GOT3 (cell line): ENCODE results near the gene HSBP1L1.
"Not testable (repeated sequence)": the region's sequence is repeated elsewhere in the genome, so short reads cannot be mapped to it uniquely, and the experiment has no call there.

Source experiments
- DNase-seq: peaks from one replicate; lab custom pipeline; 2025; ENCODE audit warnings: mixed read lengths; lab: John Stamatoyannopoulos, UW

The HSBP1L1 gene

DNA sequence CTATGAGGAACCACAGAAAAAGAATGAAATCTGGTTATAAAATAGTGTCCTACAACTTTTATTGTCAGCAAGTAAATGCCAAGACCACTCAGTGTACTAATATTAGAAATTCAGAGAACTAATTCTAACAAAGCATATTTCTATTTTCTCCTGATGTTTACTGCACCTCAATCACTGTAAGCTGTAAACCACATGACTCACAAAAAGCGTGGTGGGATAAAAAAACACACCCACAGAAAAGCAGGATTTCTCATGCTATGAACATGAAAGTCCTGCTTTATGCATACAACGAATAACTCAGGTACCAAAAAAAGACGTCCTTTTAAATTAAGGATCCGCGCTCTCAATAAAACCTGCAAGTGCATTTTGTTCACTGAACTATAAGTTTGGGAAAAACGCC, 23.1 kb downstream of the HSBP1L1 start:
- DNase-seq, result no peak

DNA sequence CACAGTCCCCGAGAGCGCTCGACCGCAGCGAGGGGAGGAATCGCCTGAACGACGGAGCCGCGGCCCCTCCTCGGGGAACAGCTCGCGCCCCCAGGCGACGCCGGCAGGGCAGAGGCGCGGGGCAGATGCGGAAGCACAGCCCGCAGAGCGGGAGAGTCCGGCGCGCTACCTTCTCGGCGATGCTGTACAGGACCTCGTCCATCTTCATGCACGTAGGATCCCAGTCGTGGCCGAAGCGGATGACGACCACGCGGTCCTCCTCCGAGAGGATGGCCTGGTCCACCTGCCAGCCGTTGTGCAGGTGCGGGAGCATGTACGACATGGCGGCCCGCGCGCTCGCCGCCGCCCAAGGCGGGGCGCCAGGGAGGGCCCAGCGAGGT, 23.6 kb downstream of the HSBP1L1 start:
- DNase-seq, result no peak

DNA sequence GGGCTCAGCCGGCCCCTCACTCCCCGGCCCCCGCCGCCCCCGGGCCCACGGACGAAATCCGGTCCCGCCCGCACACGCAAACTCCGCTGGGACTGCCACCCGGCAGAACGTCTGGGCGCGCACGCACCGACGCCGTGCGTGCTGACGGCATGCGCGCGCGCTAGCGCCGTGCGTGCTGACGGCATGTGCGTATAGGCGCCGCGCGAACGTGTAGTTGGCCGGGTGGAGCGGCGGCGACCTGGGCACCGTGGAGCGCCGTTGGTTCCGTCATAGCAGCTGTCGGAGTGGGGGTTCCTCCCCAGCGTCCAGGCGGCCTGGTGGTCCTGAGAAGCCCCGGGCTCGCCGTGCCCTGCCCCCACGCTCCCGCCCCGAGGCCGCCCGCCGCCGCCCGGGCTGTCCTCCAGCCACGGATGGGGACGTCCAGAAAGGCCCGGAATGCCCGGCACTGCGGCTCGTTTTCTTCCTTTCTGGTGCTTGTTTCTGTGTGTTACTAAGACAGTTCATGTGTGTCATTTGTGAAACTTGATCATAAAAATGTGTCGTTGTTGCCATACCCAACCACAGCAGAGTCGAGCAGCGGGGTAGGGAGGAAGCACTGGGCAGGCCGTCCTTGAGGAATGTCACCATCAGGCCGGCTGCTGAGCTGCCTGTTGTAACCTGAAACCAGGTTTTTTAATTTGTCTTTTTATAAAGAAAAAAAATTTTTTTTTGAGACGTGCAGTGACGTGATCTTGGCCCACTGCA, 24.2 kb downstream of the HSBP1L1 start, which contains the start of gene TXNL4A:
TXNL4A (minus strand) TSS at position 113 of the 744 bp plus-strand sequence. CDS start 171 bp downstream, outside the sequence.
- peak; percentile 11 for DNase-seq

DNA sequence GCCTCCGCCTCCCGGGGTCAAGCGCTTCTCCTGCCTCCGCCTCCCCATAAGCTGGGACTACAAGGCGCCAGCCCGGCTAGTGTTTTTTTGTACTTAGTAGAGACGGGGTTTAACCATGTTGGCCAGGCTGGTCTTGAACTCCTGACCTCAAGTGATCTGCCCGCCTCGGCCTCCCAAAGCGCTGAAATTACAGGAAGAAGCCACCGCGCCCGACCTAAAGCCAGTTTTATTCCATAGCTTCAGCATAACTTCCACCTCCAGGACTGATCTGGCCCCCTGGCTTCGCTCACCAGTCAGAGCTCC, 24.7 kb downstream of the HSBP1L1 start:
- no peak for DNase-seq

DNA sequence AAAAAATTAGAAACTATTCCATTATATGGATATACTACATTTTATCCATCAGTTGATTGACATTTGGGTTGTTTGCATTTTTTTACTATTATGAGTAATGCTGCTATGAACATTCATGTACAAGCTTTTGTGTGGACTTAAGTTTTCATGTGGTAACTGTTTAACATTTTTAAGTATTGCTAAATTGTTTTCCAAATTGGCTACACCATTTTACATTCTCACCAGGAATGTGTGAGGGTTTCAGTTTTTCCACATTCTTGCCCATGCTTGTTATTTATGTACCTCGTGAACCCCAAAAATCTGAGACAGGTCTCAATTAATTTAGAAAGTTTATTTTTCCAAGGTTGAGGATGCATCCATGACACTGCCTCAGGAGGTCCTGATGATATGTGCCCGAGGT, 27.1 kb downstream of the HSBP1L1 start:
- DNase-seq, result no peak

DNA sequence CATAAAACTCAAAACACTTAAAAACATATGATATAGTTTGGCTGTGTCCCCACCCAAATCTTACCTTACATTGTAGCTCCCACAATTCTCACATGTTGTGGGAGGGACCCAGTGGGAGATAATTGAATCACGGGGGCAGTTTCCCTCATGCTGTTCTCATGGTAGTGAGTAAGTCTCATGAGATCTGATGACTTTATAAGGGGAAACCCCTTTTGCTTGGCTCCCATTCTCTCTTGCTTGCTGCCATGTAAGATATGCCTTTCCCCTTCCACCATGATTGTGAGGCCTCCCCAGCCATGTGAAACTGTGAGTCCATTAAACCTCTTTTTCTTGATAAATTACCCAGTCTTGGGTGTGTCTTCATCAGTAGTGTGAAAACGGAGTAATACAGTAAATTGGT, 35.3 kb downstream of the HSBP1L1 start:
- not testable (repeated sequence) for DNase-seq

DNA sequence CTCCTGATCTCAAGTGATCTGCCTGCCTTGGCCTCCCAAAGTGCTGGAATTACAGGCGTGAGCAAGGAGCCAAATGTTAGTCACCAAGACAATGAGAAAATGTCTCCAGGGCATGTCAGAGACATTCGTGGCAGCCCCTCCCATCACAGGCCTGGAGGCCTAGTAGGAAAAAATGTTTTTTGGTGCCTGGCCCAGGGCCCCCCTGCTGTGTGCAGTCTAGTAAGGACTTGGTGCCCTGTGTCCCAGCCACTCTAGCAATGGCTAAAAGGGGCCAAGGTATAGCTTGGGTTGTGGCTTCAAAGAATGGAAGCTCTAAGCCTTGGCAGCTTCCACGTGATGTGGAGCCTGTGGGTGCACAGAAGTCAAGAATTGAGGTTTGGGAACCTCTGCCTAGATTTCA, 36.4 kb downstream of the HSBP1L1 start:
- DNase-seq, result no peak

DNA sequence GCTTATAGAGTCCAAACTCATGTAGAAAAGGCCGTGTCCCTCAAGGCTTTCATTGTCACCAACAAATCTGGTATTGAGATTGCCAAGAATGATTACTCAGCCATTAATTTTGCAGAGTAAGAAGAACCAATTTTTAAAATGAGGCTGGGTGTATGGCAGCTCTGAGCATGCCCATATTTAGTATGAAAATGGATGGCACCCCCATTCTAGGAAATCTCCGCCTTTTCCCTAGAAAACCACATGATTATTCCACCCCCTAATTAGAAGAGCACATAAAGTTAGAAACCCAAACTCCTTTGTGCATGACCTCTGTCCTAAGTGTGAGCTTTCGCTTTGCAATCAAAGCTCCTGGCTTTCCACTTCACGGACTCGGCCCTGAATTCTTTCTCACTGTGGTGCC, 38.0 kb downstream of the HSBP1L1 start:
- no peak for DNase-seq

DNA sequence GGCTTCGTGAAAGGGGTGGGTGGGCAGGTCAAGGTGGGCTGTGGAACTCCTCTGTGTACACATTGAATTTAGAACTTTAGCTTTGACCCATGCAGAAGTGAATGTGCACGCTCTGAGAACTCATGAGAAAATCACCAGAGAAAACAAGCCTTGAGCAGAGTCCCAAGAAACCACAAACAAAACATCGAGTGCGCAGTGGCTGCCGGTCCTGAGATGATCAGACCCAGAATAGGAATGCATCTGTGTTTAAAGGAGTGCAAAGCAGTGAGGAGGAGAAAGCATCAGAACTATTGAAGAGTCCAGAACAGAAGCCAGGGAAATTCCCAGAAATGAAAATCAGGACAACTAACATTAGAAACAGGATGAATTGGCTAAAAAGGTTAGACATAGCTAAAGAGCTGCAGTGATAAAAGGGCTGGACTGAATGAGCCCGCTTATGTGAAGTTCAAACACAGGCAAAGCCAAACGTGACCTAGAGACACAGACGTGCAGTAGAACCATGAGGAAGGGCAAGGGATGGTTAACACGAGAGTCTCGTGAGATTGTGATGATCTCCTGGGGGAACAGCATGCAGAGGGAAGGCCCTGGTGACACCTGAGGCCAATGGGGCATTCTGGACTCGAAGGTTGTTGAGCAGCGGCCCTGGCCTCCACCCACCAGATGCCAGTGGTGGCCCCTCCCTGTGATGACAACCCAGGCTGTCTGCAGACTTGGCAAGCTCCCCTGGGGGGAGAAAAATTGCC, 40.3 kb downstream of the HSBP1L1 start:
- DNase-seq, result no peak

DNA sequence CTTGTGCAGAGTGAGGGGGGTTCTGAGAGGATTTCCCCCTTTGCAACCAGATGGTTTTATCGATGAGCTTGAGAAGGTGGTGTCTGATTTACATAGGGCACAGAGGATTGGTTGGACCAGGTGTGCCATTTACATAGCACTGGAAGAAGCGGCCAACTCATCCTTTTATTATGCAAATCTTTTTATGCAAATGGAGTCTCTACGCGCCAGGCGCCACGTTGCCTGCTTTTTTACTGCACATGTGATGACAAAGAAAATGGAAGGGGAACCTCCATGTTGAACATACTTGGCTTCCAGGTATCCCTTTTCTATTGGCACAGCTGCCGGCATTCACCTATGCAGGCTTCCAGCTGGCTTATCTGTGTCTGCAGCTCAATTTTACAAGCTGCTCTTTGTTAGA, 42.3 kb downstream of the HSBP1L1 start:
- no peak for DNase-seq

DNA sequence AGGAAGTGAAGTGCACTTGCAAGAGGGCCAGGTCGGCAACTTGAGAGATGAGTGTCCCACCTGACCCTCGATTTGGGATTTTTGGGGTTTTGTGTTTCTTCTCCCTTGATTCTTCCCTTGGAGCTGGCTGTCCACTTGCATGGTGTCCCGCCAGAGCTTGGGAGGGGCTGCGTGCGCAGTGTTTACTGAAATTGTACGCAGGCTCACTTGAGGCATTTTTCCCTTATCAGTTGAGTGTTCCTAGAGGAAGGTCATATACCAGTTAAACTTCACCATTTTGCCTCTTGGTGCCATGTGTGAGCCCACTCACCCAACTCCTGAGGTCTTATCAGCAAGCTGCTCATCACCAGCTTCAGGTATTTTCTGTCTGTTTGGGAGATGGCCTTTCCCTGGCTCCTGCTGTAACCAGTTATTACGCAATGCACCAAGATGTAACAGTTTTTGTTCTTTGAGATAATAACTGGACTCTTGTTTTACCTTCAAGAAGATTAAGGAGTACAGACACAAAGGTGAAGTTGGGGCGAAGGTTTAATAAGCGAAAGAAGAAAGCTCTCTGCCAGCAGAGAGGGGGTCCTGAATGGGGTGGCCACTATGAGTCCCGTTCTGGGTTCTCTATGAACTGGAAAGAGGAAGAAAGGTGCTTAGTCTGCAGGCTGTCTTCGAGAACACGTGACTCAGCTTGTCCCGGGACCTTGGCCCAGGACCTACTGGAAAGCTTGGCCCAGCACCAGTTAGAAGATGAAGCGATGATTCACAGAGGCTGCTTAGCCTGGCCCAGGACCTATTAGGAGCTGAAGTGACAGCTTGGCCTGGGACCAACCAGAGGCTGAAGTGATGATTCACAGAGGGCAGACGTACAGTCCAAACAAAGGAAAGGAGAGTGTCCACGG, 45.5 kb downstream of the HSBP1L1 start:
- peak; percentile 51 for DNase-seq

DNA sequence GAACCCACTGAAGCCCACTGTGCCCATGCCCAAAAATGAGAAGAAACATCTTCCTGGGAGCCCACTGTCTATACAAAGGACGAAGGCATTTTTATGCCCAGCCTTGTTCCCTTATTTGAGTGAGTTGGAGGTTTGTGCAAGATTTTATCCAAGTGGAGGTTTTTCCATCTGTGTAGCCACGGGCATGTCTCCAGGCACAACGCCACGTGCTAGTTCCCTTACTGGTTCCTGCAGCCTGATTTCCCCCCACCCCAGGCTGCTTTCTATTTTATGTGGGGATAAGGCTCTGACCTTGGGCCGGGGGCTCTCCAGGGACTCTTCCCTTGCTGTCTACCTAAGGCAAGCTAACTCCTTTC, 46.1 kb downstream of the HSBP1L1 start:
- no peak for DNase-seq

DNA sequence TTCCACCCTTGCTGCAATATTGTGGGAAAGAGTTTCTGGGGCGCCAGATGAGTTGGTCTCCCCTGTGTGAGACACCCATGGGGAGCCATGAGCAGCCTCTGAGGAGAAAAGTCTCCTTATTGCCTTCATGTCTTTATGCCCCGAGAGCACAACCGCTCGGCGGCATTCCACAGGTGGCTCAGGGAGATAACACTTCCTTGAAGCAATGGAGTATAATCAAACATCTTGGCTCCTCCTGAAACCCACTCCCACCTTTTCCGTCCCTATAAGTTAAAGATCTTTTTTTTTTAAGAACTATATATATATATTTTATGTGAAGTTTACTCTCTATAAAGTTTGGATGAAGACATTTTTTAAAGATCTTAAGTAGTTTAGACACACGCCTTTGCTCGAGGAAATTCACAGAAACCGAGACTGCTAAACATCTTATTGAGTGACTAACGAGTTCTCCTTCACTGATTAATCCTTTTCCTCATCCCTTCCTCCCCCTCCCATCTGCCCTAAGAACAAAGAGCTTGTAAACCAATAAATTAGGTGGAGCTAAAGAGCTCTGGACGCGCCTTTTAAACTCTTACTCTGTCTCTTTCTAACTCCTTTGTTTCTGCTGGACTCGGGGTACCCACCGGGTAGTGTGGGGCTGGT, 47.2 kb downstream of the HSBP1L1 start:
- DNase-seq, result not testable (repeated sequence)

DNA sequence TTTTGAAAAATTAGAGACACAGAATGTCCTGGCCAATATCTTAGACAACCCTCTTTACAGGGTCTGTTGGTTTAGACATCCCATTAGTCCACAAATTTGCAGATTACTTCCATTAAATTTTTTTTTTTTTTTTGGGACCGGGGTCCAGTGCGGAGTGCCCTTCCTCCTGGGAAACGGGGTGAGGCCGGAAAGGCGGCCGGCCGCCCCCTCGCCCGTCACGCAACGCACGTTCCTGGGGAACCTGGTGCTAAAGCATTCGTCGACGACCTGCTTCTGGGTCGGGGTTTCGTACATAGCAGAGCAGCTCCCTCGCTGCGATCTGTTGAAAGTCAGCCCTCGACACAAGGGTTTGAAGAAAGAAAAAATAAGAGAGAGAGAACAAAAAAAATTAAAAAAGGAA, 48.3 kb downstream of the HSBP1L1 start:
- DNase-seq, result no peak
